ENCODE measurements around the gene PITX2.

The PITX2 gene

GRCh38 chr4:110611968-110612447 is 10.9 kb downstream of the PITX2 start:
- Histone ChIP-seq H3K9ac (no peak overlapping the region), H3K27ac (no peak overlapping the region), H4K20me1 (ENCODE audit: insufficient read depth) (no peaks in the 10 kb centered on the region), H3K79me2 (ENCODE audit: insufficient read depth, low read depth) (no peaks in the 10 kb centered on the region), H3K4me1 (ENCODE audit: low read depth, poor library complexity, severe bottlenecking) (no peaks in the 10 kb centered on the region), H3K27me3 (ENCODE audit: insufficient read depth, low read depth) (no peaks in the 10 kb centered on the region), H3K36me3 (ENCODE audit: insufficient read depth) (no peaks in the 10 kb centered on the region), H3K4me3 (IDR thresholded peaks at IDR 0.05; ENCODE audit: insufficient read depth, low read depth, low read length) (no peak overlapping the region), H3K4me2 (no peak overlapping the region), H2AFZ (ENCODE audit: low read depth) (no peak overlapping the region)
- TF ChIP-seq CTCF (conservative IDR thresholded peaks at IDR 0.05; ENCODE audit: low read depth, low read length) = no peak

DNA sequence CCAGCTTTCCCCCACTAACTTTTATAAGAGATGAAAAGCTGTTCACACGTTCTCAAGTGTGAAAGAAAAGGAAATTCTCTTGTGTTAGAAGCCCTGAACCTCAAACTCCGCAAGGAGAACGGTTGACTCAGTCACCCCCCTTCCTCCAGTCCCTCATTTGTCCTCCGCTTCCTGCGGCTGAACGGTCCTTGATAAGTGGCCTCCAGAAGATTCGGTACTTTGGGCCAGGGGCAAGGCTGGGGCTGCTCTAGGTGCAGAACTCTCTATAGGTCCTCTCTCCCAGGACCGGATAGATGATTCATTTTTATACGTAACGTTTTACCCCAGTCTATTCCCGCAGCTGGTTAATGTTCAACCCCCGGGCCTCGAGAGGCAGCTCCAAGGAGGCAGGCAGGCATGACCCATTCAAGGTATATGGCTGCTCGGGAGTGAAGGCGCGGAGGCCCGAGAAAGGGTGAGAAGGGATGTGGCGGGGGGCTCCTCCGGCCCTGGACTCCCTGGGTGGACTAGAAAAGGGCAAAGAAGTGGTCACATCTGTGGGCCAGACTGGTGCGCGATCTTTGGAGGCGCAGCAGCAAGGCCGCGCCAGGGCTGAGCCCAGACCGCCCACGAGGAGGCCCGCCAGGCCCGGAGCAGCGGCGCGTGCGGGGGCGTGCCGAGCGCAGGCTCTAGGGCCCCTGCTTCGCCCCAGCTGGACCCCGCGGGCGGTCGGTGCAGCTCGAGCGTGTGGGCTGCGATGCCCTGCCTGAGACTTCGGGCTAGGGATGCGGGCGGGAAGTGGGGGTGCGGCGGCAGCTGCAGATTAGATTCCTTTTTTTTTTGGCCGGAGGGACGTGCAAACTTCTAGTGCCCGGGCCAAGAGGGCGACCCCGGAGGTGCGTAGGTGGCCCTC is 11.7 kb downstream of the PITX2 start:
- Histone ChIP-seq H3K4me2 (no peak overlapping the region), H3K4me1 (ENCODE audit: low read depth, poor library complexity, severe bottlenecking) (no peaks in the 10 kb centered on the region), H3K27ac (no peak overlapping the region), H3K79me2 (ENCODE audit: insufficient read depth, low read depth) (no peaks in the 10 kb centered on the region), H3K27me3 (ENCODE audit: insufficient read depth, low read depth) (no peaks in the 10 kb centered on the region), H3K36me3 (ENCODE audit: insufficient read depth) (no peaks in the 10 kb centered on the region), H4K20me1 (ENCODE audit: insufficient read depth) (no peaks in the 10 kb centered on the region), H3K4me3 (IDR thresholded peaks at IDR 0.05; ENCODE audit: insufficient read depth, low read depth, low read length) (no peak overlapping the region), H2AFZ (ENCODE audit: low read depth) (no peak overlapping the region), H3K9ac (no peak overlapping the region)
- no peak for TF ChIP-seq CTCF (conservative IDR thresholded peaks at IDR 0.05; ENCODE audit: low read depth, low read length)

DNA sequence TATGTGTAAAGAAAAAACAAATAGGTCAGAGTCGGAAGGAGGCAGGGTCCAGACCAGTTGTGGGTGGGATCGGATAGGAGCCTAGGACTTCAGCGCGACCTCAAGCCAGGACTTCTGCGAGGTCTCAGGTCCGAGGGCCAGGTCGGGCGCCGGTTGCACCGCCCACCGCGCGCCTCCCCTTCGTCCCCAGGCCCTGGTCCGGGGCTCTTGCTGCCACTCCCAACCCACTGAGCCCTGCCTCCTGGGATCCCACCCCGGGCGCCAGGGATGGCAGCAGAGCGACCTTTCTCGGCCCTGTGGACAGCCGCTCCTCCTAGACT is 12.3 kb downstream of the PITX2 start:
- no peak overlapping the region for H3K9ac ChIP-seq
- TF ChIP-seq CTCF (conservative IDR thresholded peaks at IDR 0.05; ENCODE audit: low read depth, low read length) = no peak

DNA sequence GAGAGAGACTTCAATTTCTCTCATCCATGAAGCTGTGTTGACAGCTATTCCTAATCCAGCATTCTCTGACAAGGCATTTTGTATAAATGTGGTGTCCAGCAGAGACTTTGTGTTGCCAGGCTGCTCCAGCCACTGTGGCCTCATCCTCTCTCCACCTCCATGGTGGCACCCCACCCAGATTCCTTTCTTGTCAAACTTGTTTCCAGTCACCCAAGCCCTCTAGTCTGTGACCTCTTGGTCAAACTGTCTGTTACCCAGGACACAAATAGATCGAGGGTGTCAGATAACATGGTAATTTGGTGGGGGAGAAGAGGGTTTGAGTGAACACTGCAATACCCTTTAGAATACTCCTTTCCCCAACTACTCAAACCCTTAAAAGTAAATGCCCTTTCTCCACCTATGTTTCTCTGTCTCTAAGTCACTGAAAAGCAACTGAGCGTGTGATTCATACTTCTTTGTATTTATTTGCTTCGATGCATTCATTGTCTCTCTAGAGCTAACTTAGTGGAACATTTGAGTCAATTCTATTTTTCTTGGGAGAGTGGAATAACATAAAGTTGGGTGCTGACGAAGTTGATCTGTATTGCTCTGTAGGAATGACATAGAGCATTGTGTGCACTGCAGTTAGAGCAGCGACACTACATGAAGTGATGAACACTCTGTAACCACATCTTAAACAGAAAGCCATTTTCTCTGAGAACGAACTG is 13.7 kb downstream of the PITX2 start:
- H2AFZ ChIP-seq (ENCODE audit: low read depth) = no peak overlapping the region

More for the DNA sequence above, 12.3 kb downstream of the PITX2 start:
- no peak overlapping the region for H3K4me3 ChIP-seq (IDR thresholded peaks at IDR 0.05; ENCODE audit: insufficient read depth, low read depth, low read length)
- no peaks in the 10 kb centered on the region for H3K27me3 ChIP-seq (ENCODE audit: insufficient read depth, low read depth)
- no peak overlapping the region for H3K4me2 ChIP-seq
- H3K79me2 ChIP-seq (ENCODE audit: insufficient read depth, low read depth) = no peaks in the 10 kb centered on the region
- no peak overlapping the region for H3K27ac ChIP-seq
- H2AFZ ChIP-seq (ENCODE audit: low read depth) = no peak overlapping the region
- no peaks in the 10 kb centered on the region for H3K36me3 ChIP-seq (ENCODE audit: insufficient read depth)
- no peaks in the 10 kb centered on the region for H4K20me1 ChIP-seq (ENCODE audit: insufficient read depth)
- no peaks in the 10 kb centered on the region for H3K4me1 ChIP-seq (ENCODE audit: low read depth, poor library complexity, severe bottlenecking)

More for the DNA sequence above, 13.7 kb downstream of the PITX2 start:
- Histone ChIP-seq H3K27me3 (ENCODE audit: insufficient read depth, low read depth) (no peaks in the 10 kb centered on the region), H3K36me3 (ENCODE audit: insufficient read depth) (no peaks in the 10 kb centered on the region), H3K9ac (no peak overlapping the region), H3K4me1 (ENCODE audit: low read depth, poor library complexity, severe bottlenecking) (no peaks in the 10 kb centered on the region), H4K20me1 (ENCODE audit: insufficient read depth) (no peaks in the 10 kb centered on the region), H3K4me3 (IDR thresholded peaks at IDR 0.05; ENCODE audit: insufficient read depth, low read depth, low read length) (no peak overlapping the region), H3K27ac (no peak overlapping the region), H3K79me2 (ENCODE audit: insufficient read depth, low read depth) (no peaks in the 10 kb centered on the region), H3K4me2 (no peak overlapping the region)
- no peak for TF ChIP-seq CTCF (conservative IDR thresholded peaks at IDR 0.05; ENCODE audit: low read depth, low read length)

Measured in KMS-11 (cell line).